SKM-1 treated with dmso at 0.1 percent for 144 hours (cell line): Measurements from ENCODE around the gene KCNJ8.

Source experiments
- DNase-seq: peaks from one replicate; lab custom pipeline; 2025; ENCODE audit not compliant: unreplicated experiment; lab: John Stamatoyannopoulos, UW

The KCNJ8 gene

GRCh38 chr12:21718944-21719650, 55.4 kb downstream of the KCNJ8 start:
- DNase-seq: no peak

- no peak for DNase-seq
These were observed 56.1 kb downstream of the KCNJ8 start for GRCh38 chr12:21718403-21718802.

GRCh38 chr12:21717767-21718166, 56.7 kb downstream of the KCNJ8 start:
- no peak for DNase-seq

GRCh38 chr12:21715386-21715785, 59.1 kb downstream of the KCNJ8 start:
- DNase-seq: peak; percentile 0
